Stimulated activated CD4-positive, alpha-beta T cell treated with anti-CD3 and anti-CD28 coated beads, Interleukin-2, amount 100 ng/mL, for 24 hours (primary cell): ENCODE results near the gene TXN2.

ENCODE experiments used
- DNase-seq, 2 donors: peaks; one replicate each; pipeline ENCODE4 v3.0.0-alpha.2; 2020

The TXN2 gene

DNA sequence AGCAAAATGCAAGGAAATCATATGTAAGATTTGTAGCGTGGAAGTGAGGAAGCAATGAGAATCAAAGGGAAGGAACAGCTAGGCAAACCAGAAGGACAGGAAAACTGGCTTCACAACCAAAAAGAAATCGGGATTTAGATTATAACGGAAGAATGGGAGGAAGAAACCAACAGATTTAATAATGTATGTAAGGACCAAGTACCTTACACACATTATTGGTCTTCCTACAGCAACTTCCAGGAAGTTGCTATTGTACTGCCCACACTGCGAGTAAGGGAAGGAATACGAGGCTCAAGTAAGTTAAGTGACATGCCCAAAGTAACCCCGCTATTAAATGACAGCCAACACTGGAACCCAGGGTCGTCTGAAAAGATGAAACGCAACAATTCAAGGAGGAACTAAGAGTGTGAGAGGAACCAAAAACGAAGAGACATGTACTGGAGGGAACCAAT, 473 bp downstream of the TXN2 start:
- no peak for DNase-seq

DNA sequence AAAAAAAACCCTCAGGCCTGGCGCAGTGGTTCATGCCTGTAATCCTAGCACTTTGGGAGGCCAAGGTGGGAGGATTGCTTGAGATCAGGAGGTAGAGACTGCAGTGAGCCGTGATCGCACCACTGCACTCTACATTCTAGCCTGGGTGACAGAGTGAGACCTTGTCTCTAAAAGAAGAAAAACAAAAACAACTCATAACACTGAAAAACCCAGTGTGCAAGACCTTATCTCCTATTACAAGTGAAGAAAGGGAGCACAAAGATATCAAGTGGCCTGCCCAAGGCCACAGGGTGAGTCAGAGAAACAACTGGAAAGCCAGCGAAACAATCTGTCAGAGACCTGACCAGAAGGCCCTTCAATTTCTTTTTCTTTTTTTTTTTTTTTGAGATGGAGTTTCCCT, 2.5 kb downstream of the TXN2 start:
- DNase-seq: no peak

DNA sequence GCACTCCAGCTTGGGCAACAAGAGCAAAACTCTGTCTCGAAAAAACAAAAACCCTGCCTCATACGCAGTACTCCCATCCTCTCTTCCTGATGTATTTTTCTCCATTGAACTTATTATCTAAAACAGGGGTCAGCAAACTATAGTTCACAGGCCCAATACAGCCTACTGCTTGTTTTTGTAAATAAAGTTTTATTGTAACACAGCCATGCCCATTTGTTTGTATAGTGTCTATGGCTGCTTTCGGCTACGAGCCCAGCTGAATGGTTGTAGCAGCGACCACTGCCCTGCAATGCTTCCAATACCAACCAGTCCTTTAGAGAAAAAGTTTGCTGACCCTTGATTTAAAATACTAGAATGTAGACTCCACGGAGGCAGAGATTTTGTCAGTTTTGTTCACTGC, 6.1 kb downstream of the TXN2 start:
- DNase-seq: no peak

DNA sequence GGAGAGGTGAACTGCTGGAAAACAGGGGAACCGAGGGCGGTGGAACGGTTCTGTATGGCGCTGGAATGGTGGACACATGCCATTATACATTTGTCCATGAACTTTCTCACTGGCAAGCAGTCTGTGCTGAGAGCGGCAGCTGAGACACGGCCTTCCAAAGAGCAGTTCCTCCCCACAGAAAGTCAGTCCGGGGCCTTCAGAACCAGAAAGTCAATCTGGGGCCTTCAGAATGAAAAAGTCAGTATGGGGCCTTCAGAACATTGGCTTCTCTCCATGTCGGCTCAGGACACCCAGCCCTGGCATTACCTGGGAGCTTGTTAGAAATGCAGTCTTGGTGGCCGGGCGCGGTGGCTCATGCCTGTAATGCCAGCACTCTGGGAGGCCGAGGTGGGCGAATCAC, 8.8 kb downstream of the TXN2 start:
- no peak for DNase-seq

DNA sequence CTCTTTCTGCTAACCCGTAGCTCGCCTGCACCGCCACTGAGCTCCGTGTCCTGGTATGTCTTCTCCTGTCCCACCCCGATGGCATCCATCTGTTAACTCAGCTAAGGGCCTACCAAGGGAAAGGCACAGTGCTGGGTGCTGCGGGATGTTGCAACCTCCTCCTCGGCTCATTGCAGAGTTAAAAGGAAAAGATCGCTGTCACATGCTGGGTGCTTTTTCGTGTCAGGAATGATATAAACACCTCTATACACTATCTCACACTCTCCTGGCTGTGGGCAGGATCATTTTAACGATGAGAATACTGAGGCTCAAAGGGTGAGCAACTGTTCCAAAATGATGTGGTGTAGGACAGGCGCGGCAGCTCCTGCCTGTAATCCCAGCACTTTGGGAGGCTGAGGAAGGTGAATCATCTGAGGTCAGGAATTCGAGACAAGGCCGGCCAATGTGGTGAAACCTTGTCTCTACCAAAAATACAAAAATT, 10.1 kb downstream of the TXN2 start:
- no peak for DNase-seq

DNA sequence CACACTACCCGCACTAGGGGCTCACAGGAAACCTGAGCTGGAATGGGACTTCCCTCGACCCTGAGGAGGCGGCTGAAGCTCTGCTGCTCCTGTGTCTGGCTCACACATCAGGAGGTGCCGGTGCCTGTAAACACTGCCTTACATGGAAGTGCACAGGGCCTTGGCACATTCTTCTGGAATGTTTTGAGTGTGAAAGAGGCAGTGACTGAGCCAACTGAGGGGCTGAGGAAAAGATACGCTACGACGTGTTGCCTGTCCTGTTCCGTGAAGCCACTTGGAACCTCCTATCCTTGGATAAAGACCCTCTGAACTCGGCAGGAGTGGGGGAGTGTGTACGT, 10.5 kb downstream of the TXN2 start:
- no peak for DNase-seq

DNA sequence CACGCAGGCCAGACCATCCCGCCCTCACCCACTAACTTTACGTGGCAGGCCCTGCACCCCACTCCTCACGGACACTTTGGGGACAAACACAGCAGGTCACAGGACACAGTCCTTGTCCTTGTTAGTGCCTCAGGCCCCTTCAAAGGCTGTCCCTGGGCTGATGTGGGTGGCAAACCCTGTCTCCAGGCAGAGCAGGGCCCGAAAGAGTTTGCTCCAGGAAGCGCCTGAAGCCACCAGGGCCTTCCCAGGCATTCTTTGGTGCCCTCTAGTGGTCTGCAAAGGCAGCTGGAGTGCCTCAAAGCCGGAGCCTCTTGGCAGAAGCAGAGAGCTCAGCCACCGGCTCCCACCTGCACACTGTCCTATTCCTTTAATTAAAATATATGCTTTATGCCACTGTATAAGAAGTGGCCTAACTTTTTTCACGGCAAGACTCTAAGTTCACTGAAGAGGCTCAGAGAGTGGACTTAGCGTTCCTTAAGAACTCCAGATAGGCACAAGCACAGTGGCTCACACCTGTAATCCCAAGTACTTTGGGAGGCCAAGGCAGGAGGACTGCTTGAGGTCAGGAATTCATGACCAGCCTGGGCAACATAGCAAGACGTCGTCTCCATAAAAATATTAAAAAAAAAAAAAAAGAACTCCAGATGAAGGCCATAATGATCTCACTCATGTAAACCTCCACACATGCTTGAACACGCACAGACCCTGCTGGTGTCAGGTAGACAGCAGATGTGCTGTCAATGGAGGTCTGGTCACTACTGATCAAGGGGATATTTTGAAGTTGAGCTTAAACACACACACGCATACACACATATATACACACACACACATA, 11.1 kb downstream of the TXN2 start:
- peak; percentile 77 to 82 for DNase-seq

DNA sequence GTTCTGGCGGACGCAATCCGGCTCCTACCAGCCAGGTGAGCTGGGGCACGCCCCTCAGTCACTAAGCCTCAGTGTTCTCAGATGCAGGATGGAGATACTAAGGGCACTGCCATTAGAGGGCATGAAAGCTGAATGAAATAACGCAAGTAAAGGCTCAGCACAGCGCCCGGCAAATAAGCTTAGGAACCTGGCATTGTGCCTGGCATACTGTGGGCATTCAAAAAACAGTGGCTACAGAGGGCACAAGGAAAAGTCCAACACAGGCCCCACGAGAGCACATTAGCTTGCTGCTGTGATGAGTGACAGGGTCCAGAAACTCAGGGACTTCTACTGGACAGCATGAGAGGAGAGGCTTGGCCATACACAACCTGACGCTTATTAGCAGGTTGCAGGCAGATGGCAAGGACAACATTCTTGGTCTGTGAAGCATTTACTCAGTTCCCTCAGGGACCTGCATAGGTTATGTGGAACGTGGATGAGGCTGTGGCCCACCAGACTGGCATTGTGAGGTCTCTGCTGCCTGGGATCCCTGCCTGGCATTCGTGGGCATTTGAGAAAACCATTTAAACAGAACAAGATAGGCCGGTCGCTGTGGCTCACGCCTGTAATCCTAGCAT, 12.2 kb downstream of the TXN2 start:
- DNase-seq: no peak

DNA sequence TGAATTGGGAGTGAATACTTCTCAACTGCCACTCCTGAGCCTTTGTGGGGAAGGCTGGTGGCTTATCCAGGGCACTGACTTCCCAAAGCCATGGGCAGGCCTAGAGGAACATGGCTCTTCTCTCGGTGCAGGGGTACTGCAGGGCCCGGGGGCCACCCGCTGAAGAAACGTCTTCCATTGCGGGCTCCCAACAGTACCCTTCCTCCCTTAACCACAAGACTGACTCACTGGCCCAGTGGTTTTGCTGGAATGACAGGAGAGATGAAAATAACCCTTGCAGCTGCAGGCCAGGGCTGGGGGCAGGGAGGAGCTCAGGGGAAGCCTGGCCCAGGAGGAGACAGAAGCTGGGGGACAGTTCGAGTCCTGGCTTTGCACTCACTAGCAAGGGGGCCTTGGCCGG, 13.5 kb downstream of the TXN2 start:
- DNase-seq: peak in 1 of 2 donors; percentile 27

DNA sequence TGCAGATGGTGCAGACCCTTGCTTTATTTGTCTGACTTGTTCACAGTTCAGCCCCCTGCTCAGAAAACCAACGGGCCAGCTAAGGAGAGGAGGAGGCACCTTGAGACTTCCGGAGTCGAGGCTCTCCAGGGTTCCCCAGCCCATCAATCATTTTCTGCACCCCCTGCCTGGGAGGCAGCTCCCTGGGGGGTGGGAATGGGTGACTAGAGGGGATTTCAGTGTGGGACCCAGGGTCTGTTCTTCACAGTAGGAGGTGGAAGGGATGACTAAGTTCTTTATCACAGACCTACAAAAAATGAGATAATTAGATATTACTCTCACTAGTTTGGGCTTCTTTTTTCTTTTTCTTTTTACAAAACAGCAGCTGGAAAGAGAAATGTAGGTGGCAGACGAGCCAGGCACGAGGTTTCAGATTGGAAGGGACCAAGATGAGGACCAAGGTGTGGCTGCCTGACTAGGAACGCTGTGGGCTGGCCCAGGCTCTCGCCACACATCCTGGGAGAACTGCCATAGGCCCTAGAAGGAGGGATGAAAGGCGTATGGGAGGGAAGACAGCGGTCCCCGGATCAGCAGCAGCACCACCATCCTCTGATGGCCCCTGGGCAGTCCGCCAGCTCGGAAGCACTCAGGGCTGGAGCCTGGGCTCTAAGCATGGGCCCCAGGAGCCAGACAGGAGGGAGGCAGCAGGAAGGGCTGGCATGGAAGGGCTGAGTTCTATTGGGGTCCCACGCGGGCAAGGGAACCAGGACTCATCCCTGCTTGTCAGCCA, 14.2 kb downstream of the TXN2 start:
- no peak for DNase-seq

DNA sequence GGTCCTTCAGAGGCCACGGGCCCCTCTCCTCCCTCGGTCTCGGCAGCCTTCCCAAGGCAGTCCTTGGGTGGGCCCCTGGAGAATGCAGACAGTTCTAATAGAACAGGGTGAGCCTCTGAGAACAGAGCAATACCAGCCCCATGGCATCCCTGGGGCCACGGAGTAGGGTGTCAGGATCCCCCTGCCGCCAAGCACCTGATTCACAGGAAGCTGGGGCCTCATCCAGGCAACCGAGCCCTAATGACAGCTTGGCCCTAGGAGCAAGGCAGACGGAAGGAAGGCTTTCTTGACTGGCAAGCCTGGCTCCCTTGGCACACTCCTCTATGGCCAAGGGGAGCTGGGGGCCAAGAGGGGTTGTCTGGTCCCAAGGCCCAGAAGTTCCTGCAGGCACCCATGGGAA, 15.2 kb downstream of the TXN2 start:
- DNase-seq: no peak

DNA sequence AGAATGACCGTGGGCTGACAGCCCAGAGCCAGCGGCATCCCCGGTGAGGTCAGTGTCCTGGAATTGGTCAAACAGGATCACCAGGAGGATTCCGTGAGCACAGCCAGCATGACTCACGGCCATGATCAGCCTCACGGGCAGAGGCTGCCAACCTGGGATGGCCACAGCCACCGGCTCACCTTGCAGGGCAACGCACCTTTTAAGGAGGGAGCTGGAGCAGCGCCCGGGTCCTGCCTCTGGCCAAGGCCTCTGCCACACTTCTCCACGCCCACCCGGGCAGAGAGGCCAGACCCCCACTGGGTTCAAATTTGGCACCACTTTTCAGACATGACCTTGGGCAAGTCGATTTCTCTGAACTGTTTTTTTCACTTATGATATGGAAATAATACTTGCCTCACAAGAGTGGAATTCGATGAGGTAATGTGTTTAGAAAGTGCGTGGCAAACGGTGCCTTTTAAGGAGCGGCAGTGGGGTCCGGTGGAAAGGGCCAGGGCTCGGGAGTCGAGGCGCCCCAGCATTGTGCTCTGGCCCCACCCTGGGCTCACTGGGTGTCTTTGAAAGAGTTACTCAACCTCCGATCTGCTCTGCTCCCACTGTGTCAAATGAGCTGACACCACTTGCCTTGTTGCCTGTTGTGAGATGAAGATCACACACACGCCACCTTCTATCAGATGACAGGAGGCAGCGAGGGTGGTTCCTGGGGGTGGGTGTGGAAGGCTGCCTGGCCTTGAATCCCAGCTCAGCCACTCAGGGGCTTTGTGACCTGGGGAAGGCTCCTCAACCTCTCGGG, 16.0 kb downstream of the TXN2 start:
- DNase-seq: no peak

DNA sequence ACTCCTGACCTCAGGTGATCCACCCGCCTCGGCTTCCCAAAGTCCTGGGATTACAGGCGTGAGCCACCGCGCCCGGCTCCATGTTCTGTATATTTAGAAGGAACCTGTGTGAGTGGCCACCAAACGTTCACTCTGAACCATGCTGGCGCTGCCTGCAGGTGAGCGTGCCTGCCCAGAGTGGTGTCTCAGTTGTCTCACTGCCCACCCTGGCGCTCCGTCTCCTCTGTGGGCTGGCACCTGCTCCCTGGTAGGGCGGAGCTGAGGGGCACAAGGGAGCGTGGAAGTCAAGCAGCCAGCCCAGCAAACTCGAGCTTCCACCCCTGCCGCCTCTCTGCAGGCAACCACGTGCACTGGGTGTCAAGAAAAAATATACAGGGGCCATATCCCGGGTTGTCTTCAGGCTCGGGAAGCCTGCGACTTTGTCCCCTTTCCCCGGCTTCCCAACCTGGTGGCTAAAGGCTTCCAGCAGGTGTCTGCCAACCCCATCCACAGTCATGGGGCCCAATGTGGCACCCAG, 16.7 kb downstream of the TXN2 start:
- DNase-seq: no peak

DNA sequence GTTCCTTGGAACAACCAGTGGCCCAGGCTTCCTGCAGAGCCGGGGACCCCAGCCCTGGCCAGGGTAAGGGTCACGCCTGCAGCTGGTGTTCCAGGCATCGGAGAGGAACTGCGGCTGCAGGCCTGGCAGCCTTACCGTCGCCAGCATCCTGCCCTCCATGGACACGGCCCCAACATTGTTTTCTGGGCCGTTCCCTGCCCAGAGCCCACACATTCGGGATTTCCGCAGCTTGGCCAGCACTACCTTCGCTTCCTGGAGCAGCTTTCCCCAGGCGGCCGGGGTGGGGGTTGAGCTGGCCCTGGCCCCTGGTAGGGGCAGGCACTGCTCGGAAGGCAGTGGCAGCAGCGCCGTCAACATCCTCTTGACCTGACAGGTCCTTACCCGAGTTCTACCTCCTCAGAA, 17.7 kb downstream of the TXN2 start:
- DNase-seq: no peak

DNA sequence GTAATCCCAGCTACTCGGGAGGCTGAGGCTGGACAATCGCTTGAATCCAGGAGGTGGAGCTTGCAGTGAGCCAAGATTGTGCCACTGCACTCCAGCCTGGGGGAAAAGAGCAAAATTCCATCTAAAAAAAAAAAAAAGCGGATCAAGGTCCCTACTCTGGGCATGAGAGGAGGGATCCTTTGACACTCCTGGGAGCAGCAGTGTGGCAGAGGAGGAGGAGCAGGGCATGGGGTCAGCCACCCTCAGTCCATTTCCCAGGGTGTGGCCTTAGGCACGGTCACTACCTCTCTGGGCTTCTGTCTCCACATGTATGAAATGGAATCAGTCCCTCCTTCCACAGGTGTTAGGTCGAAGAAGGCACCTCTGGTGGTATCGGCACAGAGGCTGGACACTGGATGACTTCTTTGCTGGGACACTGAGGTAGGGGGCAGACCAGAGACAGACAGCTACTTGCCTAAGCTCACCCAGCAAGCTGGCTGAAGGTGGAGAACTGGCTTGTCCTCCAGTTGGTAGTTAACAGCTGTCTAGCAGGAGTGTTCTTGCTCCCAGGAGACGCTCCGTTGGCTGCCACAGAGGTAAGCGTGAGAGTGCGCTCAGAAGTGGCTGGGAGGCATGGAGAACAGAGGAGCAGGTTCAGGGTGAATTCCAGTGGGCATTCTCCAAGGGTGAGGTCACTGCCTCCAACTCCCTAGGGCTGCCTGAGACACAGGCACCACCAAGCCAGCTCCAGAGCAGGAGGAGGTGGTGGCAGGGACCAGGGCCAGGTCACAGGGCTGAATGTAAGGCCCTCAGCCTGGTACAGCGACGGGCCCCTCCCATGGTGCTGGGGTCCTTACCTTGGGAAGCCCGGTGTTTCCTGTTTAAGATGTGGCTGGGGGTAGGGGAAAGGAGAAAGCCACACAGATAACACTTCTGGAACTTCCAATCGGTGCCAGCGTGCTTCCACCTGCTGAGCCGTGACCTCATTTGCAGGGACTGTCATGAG, 19.5 kb downstream of the TXN2 start:
- no peak for DNase-seq

DNA sequence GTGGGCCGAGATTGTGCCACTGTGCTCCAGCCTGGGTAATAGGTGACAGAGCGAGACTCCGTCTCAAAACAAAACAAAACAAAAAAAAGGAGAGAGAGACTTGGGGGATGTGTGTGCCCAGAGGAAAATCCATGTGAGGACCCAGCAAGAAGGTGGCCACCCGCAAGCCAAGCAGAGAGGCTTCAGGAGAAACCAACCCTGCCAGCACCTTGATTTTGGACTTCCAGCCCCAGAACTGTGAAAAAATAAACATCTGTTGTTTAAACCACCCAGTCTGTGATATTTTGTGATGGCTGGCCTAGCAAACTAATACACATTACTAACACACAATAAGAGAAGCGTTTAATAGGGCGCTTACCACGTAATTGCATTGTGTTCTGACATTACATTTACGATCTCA, 21.2 kb downstream of the TXN2 start:
- DNase-seq: no peak

DNA sequence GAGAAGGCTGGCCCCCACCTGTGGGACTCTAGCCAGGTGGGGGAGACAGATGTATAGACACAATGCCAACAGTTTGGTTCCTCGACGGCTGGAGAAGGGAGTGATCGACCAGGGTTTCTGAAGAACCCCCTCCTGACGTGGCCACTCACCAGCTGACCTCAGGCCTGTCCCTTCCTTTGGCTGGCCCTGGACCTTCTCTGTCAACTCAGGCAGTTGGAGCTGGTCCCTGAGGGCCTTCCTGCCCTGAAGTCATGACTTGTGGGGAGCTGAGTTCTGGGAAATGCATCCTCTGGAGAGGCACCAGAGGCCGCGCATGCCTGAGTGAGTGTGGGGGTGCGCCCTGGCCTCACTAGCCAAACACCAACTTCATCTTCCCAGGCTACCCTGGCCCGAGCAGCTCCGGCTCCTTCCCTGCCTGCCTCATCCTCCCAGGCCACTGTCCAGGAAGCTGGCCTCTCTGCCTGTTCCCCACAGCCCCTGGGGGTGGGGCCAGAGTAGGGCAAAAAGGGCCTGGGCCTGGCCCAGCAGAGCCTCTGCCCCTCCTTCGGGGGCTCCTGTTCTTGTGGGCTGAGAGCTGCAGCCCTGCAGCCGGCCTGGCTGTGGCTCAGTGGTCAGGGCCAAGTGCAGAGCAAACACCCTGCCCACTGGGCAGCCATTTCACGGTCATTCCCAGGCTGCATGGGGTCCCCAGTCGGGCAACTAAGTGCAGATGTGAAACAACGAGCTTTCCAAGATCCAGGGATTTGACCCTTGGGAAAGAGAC, 23.6 kb downstream of the TXN2 start:
- no peak for DNase-seq

DNA sequence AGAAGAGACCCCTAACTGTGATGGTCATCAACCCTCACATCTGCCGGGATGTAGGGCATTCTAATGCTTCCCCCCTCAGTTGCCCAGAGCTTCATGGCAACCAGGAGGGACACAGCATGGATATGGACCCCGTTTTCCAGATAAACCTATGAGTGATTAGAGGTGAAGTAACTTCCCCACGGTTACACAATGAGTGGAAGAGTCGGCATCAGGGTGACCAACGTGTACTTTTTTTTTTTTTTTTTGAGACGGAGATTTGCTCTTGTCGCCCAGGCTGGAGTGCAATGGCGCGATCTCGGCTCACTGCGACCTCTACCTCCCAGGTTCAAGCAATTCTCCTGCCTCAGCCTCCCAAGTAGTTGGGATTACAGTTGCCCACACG, 25.0 kb downstream of the TXN2 start:
- no peak for DNase-seq

DNA sequence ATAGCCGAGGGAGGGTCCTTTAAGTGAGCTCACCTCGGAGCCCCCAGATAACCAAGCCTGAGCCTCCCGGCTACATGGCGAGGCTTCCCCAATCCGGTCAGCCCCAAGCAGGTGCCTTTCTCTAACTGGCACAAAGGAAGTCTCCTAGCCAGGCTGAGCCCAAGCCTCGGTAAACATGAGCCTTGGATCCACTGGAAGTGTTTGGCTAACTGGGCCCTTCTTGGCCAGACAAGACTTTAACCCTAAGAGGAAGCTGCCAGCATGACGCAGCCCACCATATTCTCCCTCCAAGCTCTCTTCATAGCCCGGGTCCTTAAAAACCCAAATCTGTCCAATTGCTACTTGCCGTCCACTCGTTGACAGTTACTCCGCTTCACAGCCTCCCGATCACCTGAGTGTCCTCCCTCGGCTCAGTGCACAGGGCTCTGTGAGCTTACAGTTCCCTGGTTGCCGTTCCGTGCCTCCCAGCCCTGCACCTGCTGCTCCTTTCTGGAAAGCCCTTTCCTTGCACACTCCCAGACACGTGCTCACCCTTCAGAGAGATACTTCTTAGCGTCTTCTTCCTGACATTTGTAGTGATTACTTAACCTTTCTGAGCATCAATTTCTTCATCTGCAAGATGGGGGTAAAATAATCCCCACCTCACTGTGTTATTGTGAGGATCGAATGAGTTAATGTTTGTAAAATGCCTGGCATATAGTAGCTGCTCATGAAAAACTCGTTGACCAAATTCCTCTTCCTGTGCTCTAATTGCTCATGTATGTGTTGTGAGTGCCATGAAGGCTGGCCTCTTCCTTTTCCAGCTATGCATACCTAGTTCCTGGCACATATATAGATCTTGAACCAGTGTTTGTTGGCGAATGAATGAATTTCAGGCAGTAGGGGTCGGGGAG, 25.6 kb downstream of the TXN2 start:
- no peak for DNase-seq
